Stimulated activated CD8-positive, alpha-beta memory T cell treated with anti-CD3 and anti-CD28 coated beads, Interleukin-2, amount 100 ng/mL, for 1 hour (primary cell): ENCODE measurements around the gene FGFR1OP2.
"Not testable (repeated sequence)": the region's sequence is repeated elsewhere in the genome, so short reads cannot be mapped to it uniquely, and the experiment has no call there.

Experiments used
- DNase-seq, 2 donors: peaks; one replicate each; pipeline ENCODE4 v3.0.0-alpha.2; 2020; ENCODE audit warnings: low read depth in 2 of 2

The FGFR1OP2 gene

GRCh38 chr12:26941215-26941594 lies 2.9 kb downstream of the FGFR1OP2 start:
- DNase-seq, result no peak

- no peak for DNase-seq
Measured at GRCh38 chr12:26948309-26948708, 10.0 kb downstream of the FGFR1OP2 start.

GRCh38 chr12:26953447-26953846 lies 15.2 kb downstream of the FGFR1OP2 start:
- no peak for DNase-seq

- no peak for DNase-seq
Measured at GRCh38 chr12:26954027-26954426, 15.8 kb downstream of the FGFR1OP2 start.

GRCh38 chr12:26961391-26961790 lies 23.1 kb downstream of the FGFR1OP2 start:
- DNase-seq, result not testable (repeated sequence)

- DNase-seq, result no peak
Measured at GRCh38 chr12:26961803-26962202, 23.5 kb downstream of the FGFR1OP2 start.

- no peak for DNase-seq
Measured at GRCh38 chr12:26963413-26963812, 25.1 kb downstream of the FGFR1OP2 start.

GRCh38 chr12:26966842-26967241 lies 28.6 kb downstream of the FGFR1OP2 start:
- DNase-seq, result no peak

GRCh38 chr12:26970136-26970535 lies 31.9 kb downstream of the FGFR1OP2 start:
- DNase-seq, result no peak

GRCh38 chr12:26971963-26972362 lies 33.7 kb downstream of the FGFR1OP2 start:
- DNase-seq, result peak; percentile 19 to 23

- no peak for DNase-seq
Measured at GRCh38 chr12:26976687-26977086, 38.4 kb downstream of the FGFR1OP2 start.

GRCh38 chr12:26978801-26979200 lies 40.5 kb downstream of the FGFR1OP2 start:
- DNase-seq, result no peak

GRCh38 chr12:26979733-26980132 lies 41.5 kb downstream of the FGFR1OP2 start:
- no peak for DNase-seq

- no peak for DNase-seq
Measured at GRCh38 chr12:26982866-26983265, 44.6 kb downstream of the FGFR1OP2 start.

- no peak for DNase-seq
Measured at GRCh38 chr12:26987634-26988424, 49.6 kb downstream of the FGFR1OP2 start.

- DNase-seq, result no peak
Measured at GRCh38 chr12:26988703-26989102, 50.4 kb downstream of the FGFR1OP2 start.

GRCh38 chr12:26989873-26990272 lies 51.6 kb downstream of the FGFR1OP2 start:
- DNase-seq, result no peak

GRCh38 chr12:26991826-26992225 lies 53.6 kb downstream of the FGFR1OP2 start:
- no peak for DNase-seq

- DNase-seq, result no peak
Measured at GRCh38 chr12:26994109-26994508, 55.8 kb downstream of the FGFR1OP2 start.

- DNase-seq, result no peak
Measured at GRCh38 chr12:26995706-26996105, 57.4 kb downstream of the FGFR1OP2 start.

- DNase-seq, result no peak
Measured at GRCh38 chr12:26997003-26997402, 58.7 kb downstream of the FGFR1OP2 start.

GRCh38 chr12:27000961-27001360 lies 62.7 kb downstream of the FGFR1OP2 start:
- no peak for DNase-seq

- no peak for DNase-seq
Measured at GRCh38 chr12:27001663-27002062, 63.4 kb downstream of the FGFR1OP2 start.

GRCh38 chr12:27002141-27002540 lies 63.9 kb downstream of the FGFR1OP2 start:
- no peak for DNase-seq
